CD1c-positive myeloid dendritic cell (primary cell): Measurements from ENCODE around the gene FAM149B1.

Experiments
- DNase-seq: peaks from one replicate; pipeline ENCODE4 v3.0.0-alpha.2; 2016; ENCODE audit errors: extremely low spot score

FAM149B1 gene

DNA sequence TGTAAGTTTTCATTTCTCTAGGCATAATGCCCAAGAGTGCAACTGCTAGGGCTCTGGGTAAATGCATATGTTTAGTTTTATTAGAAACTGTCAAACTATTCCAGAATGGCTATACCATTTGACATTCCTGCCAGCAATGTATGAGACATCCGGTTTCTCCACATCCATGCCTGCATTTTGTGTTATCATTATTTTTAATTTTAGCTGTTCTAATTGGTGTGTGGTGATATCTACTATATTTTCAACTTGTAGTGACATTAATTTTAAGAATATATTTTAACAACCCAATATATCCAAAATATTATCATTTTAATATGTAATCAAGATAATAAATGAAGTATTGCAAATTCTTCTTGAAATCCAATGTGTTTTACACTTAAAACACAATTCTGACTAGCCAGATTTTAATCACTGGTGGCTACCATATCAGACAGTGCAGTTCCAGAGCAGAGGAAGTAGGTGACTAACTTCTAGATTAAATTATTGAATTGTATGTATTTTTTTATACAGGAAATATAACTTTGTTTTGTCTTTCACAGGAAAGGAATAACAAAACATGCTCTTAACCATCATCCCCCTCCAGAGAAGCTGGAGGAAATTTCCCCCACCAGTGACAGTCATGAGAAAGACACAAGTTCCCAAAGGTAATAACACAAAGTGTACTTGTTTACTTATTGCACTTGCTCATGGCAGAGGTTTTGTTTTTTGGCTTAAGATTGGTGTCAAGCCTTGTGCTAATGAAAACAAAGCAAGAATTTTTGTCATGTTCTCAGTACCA is 6.4 kb downstream of the FAM149B1 start:
- no peak for DNase-seq

- no peak for DNase-seq
Observed at GRCh38 chr10:73182568-73182967, 14.6 kb downstream of the FAM149B1 start.

GRCh38 chr10:73183667-73184281 is 15.9 kb downstream of the FAM149B1 start:
- no peak for DNase-seq

- no peak for DNase-seq
Observed at GRCh38 chr10:73186266-73186665, 18.3 kb downstream of the FAM149B1 start.

- no peak for DNase-seq
Observed at GRCh38 chr10:73190188-73190587, 22.3 kb downstream of the FAM149B1 start.

DNA sequence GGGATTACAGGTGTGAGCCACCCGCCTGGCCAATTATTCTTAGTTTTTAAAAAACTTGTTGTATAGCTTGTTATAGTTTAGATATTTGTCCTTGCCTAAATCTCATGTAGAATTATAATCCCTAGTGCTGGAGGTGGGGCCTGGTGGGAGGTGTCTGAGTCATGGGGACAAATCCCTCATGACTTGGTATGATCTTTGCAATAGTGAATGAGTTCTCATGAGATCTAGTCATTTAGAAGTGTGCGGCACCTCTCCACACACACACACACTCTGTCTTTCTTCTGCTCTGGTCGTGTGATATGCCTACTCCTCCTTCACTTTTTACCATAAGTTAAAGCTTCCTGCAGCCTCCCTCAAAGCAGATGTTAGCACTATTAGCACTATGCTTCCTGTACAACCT is 37.2 kb downstream of the FAM149B1 start:
- no peak for DNase-seq

DNA sequence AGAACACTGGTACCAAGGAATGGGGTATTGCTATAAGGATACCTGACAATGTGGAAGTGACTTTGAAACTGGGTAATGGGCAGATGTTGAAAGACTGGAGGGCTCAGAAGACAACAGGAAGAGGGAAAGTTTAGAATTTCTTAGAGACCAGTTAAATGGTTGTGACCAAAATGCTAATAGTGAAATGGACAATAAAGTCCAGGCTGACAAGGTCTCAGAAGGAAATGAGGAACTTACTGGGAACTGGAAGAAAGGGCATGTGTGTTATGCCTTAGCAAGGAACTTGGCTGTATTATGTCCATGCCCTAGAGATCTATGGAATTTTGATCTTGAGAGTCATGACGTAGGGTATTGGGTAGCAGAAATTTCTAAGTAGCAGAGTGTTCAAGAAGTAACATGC is 38.0 kb downstream of the FAM149B1 start:
- peak; percentile 13 for DNase-seq

GRCh38 chr10:73206385-73206784 is 38.5 kb downstream of the FAM149B1 start:
- DNase-seq: no peak

DNA sequence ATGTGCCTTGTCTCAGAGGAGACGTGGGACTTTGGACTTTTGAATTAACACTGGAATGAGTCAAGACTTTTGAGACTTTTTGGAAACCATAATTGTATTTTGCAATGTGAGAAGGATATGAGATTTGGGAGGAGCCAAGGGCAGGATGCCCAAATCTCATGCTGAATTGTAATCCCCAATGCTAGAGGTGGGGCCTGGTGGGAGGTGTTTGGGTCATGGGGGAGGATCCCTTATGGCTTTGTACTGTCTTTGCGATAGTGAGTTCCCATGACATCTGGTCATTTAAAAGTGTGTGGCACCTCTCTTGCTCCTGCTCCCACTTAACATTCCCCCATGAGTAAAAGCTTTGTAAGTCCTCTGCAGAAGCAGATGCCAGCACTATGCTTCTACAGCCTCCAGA is 40.0 kb downstream of the FAM149B1 start:
- no peak for DNase-seq

GRCh38 chr10:73209705-73210104 is 41.8 kb downstream of the FAM149B1 start:
- DNase-seq: no peak

DNA sequence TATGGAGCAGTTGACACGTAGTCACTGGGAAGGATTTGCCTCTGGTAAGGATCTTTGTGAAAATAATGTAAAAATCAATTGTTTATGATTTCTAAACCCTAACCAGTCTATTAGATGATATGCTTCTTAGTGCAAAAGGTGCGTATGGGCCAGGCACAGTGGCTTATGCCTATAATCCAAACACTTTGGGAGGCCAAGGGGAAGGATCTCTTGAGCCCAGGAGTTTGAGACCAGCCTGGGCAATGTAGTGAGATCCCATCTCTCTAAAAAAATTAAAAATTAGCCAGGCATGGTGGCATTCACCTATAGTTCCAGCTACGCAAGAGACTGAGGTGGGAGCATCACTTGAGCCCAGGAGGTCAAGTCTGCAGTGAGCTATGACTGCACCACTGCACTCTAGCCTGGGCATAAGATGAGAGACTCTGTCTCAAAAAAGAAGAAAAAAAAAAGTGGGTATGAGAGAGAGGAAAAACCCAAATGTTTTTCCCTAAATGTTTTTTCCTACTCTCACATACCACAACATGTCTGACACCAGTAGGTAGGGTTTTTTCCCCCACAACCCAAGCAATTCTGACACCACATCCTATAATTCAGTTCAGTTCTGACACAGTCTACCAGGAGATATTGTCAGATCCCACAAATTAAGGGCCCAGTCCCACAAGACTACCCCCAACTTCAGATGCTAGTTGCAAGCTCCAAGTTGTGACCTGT is 42.6 kb downstream of the FAM149B1 start:
- DNase-seq: no peak

DNA sequence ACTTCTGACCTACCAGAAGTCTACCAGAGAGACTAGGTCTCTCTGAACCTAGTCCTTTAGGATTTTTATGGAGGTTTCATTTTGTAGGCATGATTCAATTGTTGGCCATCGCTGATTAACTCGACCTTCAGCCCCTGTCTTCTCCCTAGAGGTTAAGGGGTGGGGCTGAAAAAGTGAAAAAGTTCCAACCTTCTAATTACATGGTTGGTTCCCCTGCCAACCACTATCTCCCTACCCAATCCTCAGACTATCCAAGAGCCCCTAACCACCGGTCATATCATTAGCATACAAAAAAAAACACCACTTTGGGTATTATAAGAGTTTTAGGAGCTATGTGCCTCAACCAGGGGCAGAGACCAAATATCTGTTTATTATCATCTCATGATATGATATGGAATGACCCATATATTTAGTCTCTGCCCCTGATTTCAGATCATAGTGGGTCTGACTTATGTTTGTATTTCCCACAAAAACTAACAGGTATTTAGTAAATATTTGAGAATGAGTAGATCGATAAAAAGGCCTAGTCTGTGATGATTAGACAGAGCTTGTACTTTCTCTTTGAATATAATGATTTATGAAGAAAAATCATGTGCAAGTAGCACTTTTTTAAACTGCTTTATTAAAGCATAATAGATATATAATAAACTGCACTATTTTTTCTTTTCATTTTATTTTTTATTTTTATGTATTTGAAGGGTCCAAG is 43.3 kb downstream of the FAM149B1 start:
- no peak for DNase-seq

DNA sequence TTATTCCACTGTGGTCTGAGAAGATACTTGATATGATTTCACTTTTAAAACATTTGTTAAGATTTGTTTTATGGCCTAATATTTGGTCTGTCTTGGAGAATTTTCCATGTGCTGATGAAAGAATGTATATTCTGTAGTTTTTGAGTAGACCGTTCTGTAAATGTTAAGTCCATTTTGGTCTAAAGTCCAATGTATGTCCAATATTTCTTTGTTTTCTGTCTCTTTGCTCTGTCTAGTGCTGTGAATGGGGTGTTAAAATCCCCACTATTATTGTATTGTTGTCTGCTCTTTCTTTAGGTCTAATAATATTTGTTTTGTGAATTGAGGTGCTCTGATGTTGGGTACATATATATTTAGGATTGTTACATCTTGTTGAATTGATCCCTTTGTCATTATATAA is 47.8 kb downstream of the FAM149B1 start:
- no peak for DNase-seq

DNA sequence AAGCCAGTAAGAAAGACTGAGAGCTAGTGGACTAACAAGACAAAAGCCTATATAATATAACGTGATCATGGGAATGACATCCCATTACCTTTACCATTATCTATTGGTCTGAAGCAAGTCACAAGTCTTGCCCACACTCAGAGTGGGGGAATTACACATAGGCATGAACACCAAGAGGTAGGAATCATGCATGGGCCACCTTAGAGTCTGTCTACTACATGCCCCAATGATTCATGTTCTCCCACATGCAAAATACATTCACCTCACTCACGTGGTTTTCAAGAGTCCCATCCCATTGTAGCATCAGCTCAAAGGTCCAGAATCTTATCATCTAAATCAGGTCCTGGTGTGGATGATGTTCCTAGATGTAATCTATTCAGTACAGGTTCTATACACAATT is 49.7 kb downstream of the FAM149B1 start:
- DNase-seq: no peak

GRCh38 chr10:73218431-73219191 is 50.7 kb downstream of the FAM149B1 start:
- DNase-seq: peak; percentile 10

DNA sequence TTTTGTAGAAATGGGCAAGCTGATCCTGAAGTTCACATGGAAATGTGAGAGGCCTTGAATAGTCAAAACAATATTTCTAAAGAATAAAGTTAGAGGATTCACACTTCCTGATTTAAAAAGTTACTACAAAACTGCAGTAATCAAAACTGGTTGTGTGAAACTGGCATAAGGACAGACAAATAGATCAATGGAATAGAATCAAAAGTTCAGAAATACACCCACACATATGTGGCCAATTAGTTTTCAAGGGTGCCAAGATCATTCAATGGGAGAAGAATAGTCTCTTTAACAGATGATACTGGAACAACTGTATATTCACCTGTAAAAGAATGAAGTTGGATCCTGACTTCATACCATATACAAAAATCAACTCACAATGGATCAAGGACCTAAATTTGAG is 51.5 kb downstream of the FAM149B1 start:
- DNase-seq: no peak

DNA sequence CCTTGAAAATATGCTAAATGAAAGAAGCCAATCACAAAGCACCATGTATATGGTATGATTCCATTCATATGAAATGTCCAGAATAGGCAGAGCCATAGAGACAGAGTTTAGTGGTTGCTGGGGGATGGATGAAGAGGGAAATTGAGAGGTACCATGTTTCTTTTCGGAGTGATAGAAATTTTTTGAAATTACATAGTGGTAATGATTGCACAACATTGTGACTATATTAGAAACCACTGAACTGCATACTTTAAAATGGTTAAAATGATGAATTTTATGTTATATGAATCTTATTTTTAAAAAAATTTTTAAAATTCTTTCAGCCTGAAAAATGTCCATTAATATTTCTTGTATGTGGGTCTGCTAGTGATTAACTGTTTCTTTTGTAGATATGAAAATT is 53.1 kb downstream of the FAM149B1 start:
- no peak for DNase-seq

DNA sequence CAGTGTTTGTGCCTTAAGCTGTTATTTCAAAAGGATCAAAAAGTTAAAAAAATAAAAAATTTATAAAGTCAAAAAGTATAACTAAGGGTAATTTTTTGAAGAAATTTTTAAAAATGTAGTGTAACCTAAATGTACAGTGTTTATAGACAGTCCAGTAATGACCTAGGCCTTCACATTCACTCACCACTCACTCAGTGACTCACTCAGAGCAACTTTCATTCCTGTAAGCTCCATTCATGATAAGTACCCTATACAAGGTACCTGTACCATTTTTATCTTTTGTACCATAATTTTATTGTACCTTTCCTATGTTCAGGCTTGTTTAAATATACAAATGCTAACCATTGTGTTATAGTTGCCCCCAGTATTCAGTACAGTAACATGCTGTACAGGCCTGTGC is 57.6 kb downstream of the FAM149B1 start:
- no peak for DNase-seq

GRCh38 chr10:73226663-73227062 is 58.7 kb downstream of the FAM149B1 start:
- DNase-seq: no peak

- peak; percentile 29 for DNase-seq
Observed at GRCh38 chr10:73228247-73228646, 60.3 kb downstream of the FAM149B1 start.

DNA sequence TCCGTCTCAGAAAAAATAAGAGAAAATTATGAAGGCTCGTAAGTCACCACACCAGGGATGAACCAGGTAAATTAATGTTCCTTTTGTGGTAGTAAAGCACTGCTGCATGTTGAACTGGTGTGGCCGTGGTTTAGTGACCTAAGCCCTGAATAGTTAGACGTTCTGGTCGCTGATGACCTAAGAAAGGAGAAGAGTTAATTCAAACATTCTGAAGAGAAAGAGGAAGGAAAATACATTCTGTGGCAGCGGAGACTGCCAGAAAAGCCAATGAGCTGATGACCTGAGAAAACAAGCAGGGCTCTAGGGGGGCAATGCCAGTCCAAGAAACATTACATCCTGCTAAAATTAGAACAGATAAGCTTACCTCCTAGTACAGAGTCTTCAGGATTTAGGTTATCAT is 61.6 kb downstream of the FAM149B1 start:
- peak; percentile 60 for DNase-seq

DNA sequence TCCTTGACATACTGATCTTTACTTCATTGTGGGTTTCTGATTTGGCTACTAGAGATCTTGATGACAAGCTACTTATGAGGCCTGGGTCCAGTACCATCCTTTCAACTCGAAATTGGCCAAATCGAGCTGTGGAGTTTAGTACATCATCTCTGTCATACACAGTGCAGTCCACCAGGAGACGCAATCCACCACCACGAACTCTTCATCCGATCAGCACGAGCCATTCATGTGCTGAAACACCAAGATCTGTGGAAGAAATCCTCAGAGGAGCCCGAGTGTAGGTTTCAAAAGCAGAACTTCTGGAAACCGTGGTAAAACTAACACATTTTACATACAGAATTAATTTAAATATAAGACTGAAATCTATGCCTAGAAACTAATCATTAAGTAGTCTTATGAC is 65.0 kb downstream of the FAM149B1 start:
- no peak for DNase-seq
